NK-92 (cell line): ENCODE data around the gene DNAJC12.
"Not testable (repeated sequence)": the region's sequence is repeated elsewhere in the genome, so short reads cannot be mapped to it uniquely, and the experiment has no call there.

Experiments used
- DNase-seq: peaks from one replicate; lab custom pipeline; 2025; ENCODE audit not compliant: unreplicated experiment; lab: John Stamatoyannopoulos, UW

The DNAJC12 gene

DNA sequence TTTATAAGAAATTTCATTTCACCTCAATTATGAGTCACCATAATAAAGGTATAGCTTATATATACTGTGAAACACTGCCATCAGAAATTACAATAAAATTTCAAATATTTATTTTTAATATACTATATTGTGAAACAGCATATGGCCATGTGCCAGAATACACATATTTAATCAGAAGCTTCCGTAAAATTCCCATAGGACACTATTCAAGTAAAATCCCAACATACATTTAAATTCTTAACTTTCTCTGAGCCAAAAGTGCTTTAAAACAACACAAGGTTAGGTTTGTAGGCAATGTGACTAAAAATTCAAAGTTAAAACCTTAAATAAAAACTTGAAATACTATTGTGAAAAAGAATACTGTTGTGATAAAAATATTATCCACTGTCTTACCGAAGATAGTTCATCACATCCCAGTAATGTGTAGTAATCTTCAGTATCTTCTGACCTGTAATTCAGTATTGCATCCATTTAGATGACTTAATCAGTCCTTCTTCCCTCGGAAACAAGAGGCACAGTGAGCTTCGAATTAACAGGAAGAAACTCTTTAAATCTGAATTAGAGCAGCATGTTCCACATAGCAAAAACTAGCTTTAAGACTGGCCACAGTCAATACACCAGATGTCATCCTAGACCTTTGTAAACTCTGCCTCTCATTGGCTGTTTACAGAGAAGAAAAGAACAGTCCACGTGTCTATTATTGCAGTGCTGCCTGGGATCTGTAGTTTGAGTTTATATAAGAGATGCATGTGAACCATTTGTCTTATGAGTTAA, at the start of gene DNAJC12:
Gene DNAJC12, minus strand, starts transcription at position 648 of the 774 bp plus-strand sequence. Its CDS starts 177 bp downstream, at position 471.
- no peak for DNase-seq

DNA sequence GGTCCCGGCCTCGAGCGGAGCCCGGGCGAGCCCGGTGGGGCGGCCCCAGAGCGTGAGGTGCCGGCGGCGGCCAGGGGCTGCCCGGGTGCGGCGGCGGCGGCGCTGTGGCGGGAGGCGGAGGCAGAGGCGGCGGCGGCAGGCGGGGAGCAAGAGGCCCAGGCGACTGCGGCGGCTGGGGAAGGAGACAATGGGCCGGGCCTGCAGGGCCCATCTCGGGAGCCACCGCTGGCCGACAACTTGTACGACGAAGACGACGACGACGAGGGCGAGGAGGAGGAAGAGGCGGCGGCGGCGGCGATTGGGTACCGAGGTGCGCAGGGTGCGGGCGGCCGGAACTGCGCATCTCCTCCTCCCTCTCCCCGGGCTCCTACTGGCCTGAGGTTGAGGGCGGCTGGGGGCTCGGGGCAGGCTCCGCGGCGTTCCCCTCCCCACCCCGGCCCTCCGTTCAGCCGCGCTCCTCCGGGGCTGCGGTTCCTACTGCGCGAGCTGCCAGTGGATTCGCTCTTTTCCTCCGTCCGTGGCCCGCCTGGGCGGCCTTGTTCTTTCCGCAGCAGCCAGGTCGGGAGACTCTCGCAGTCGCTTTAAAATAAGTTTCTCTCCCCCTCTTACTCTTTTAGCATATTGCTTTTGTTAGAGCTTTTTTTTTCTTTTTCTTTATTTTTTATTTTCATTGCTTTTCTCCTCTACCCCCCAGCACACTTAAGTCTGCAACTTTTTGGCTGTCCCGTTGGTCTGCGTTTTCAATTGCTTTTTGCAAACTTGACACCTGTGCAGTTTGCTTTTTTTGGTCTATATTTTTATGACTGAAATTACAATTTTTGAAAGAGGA, 47.1 kb upstream of the DNAJC12 start:
- no peak for DNase-seq

GRCh38 chr10:67884313-67884841, 46.4 kb upstream of the DNAJC12 start, which contains the start of gene SIRT1:
Gene SIRT1, plus strand, starts transcription at chr10:67884656. Its CDS starts 66 bp downstream, at chr10:67884722.
- DNase-seq, result peak; percentile 70

GRCh38 chr10:67883710-67884312, 45.8 kb upstream of the DNAJC12 start:
- DNase-seq, result no peak

DNA sequence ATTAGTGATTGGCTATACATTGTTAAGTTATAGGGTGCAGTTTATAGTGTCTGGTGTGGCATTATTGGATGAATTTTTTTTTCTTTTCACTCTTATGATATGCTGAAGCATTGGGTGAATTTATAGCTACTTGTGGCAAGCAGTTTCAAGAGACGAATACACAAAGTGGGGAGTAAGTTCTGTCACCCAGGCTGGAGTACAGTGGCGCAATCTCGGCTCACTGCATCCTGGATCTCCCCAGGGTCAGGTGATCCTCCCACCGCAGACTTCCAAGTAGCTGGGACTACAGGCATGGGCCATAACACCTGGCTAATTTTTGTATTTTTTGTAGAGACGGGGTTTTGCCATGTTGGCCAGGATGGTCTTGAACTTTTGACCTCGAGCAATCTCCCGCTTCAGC, 40.1 kb upstream of the DNAJC12 start:
- no peak for DNase-seq

DNA sequence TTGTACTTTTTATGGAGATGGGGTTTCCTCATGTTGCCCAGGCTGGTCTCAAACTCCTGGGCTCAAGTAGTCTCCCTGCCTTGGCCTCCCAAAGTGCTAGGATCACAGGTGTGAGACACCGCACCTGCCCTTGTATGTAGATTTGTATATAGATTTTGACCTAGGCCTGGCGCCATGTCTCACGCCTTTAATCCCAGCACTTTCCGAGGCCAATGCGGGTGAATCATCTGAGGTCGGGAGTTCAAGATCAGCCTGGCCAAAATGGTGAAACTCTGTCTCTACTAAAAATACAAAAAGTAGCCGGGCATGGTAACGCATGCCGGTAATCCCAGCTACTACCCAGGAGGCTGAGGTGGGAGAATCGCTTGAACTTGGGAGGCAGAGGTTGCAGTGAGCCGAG, 39.4 kb upstream of the DNAJC12 start:
- not testable (repeated sequence) for DNase-seq

GRCh38 chr10:67875340-67876238, 37.6 kb upstream of the DNAJC12 start:
- no peak for DNase-seq

DNA sequence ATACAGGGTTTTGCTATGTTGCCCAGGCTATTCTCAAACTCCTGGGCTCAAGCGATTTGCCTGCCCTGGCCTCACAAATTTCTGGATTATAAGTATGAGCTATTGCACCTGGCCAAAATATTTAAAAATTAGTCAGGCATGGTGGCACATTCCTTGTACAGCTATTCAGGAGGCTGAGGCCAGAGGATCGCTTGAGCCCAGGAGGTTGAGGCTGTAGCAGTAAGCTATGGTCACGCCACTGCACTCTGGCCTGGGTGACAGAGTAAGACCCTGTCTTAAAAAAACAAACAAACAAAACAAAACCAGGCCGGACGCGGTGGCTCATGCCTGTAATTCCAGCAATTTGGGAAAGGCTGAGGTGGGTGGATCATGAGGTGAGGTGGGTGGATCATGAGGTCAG, 32.0 kb upstream of the DNAJC12 start:
- DNase-seq, result no peak

DNA sequence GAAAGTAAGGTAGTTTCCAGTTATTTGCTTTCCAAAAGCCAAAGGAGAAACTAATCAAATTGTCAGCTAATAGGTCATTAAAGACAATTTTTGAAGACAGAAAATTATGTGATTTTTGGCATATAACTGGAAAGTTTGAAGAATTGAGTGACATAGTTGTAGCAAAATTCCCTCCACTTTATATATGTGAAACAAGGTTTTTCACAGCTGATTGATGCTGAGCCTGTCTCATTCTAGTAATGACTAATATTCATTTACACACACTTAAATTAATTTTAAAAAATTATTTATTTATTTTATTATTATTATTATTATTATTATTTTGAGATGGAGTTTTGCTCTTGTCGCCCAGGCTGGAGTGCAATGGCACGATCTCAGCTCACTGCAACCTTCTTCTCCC, 30.1 kb upstream of the DNAJC12 start:
- DNase-seq, result no peak

GRCh38 chr10:67864607-67865371, 26.8 kb upstream of the DNAJC12 start:
- DNase-seq, result no peak

GRCh38 chr10:67863094-67863493, 25.1 kb upstream of the DNAJC12 start:
- no peak for DNase-seq

- DNase-seq, result no peak
Observed at GRCh38 chr10:67861750-67862432, 23.9 kb upstream of the DNAJC12 start.

DNA sequence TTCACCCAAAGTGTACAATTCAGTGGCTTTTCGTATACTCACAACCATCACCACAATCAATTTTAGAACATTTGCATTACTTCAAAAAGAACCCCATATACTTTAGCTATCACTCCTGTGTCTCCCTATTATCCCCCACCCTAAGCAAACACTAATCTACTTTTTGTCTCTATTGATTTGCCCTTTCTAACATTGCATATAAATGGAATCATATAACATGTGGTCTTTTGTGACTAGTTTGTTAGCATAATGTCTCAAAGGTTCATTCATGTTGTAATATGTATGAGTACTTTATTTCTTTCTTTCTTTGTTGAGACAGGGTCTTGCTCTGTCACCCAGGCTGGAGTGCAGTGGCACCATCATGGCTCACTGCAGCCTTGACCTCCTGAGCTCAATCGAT, 21.0 kb upstream of the DNAJC12 start:
- no peak for DNase-seq

DNA sequence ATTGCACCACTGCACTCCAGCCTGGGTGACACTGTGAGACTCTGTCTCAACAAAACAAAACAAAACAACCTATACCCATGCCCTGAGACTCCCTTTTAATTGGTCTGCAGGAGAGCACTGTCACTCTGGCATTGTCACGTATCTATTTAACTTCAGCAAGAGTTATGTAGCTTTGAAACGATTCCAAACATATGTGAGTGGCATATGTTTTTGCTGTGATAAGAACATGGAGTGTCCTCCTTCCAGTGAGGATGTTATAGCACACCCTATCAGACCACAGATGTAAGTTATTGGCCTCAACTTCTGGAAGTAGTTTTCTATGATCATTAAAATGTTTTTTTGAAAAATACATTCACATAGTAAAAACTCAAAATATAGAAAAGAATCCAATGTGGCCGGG, 15.5 kb upstream of the DNAJC12 start:
- DNase-seq, result no peak

DNA sequence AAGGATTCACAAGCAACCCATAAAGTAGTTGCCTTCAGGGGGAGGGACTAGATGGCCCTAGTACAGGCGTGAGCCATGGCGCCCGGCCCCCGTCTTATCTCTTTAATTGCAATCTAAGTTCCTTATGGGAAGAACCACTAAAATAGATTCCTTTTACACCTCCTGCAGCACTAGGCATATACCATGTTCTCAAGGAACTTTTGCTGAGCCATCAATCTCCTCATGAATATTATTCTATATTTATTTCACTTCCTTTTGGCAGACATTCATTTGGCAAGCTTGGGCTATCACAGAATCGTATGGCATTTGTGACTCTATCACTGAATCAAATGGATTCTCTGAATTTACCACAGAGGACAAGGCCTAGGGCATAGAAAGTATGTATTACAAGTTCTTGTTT, 14.8 kb upstream of the DNAJC12 start:
- no peak for DNase-seq

DNA sequence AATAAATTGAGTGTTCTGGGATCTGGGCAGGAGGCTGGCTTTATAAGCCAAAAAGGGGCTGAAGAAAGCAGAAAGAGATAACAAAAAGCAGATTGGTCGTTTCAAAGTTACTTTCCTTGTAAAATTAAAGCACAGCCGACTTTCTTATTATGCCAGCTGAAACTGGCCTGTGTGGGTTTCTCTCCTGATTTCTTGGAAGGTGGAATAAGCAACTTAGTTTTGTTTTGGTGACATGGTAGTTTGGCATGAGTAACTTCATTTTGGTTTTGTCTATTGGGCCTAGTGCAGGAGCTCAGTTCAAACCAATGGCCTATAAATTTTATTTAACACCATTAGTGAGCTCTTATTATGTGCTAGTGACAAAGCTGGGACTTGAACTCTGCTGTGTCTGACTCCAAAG, 13.2 kb upstream of the DNAJC12 start:
- no peak for DNase-seq

DNA sequence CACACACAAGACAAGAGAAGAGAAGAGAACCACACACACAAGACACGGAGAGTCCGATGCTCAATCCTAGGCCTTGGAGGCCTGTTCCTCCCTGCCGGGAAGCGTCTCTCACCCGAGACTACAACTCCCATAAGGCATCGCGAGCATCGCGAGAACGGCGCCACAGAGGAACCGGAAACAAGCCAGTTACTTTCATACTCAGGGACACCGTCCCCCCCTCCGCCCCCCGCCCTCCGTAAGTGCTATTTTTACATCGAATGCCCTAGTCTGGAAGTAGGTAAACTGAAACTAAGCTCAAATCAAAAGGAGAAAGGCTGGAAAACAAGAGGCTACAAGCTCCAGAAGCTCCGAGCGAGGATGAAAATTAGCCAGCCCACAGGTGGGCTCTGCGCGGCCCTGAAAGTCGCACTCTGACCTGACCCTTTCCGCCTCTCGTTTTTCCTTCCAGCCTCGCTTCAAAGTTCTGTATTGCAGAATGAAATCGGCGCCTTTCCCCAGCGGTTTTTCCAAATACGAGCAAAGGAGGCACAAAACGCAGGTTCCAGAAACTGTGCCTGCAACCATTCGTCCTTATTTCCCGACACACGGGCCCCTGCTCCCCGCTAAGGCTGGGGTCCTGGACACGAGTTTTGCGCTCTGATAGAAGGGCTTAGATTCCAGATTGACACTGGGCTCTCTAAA, 11.5 kb upstream of the DNAJC12 start:
- peak; percentile 51 for DNase-seq

- DNase-seq, result no peak
Observed at GRCh38 chr10:67843284-67843683, 5.3 kb upstream of the DNAJC12 start.

DNA sequence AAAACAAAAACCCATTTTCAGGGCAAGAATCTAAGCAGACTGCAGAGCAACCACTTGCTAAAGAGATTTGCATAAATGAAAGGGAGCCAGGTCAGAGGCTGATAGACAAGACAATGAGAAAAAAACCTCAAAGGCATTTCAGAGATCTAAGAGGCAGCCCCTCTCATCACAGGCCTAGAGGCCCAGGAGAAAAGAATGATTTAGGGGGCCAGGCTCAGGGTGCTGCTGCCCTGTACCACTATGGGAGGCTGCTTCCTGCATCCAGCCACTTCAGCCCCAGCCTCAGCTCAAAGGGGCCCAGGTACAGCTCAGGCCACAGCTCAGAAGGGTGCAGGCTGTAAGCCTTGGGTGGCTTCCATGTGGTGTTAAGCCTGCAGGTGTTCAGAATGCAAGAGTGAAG, 3.7 kb upstream of the DNAJC12 start:
- DNase-seq, result no peak
